ENCODE data around the gene HAO2.

HAO2 gene

DNA sequence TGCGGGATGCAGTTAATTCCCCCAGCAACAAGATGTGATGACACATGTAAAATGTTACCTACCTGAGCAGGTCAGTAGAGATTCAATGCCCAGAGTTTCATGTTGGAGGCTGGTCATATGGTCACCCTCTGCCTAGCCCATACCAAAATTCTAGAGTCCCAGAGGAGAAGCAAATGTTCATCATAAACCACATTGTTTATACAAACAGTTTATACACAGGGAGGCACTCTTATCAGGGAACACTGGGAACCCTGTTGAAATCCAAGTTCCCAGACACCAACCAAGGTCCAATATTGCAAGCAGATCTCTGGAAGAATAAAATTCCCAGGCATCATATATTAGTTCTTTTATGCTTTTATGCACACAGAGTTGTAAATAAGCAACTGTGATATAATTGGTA lies 10.5 kb downstream of the HAO2 start:
- ATAC-seq, result no peak
- TF ChIP-seq RARB (CRISPR knock-in tag; IDR thresholded peaks at IDR 0.05) (no peak), ZC3H10 (CRISPR knock-in tag; IDR thresholded peaks at IDR 0.05) (no peak), ARNTL (CRISPR knock-in tag; IDR thresholded peaks at IDR 0.05; ENCODE audit: borderline replicate concordance, low read depth) (no peak)
- TF ChIP-seq, protein P1, sequence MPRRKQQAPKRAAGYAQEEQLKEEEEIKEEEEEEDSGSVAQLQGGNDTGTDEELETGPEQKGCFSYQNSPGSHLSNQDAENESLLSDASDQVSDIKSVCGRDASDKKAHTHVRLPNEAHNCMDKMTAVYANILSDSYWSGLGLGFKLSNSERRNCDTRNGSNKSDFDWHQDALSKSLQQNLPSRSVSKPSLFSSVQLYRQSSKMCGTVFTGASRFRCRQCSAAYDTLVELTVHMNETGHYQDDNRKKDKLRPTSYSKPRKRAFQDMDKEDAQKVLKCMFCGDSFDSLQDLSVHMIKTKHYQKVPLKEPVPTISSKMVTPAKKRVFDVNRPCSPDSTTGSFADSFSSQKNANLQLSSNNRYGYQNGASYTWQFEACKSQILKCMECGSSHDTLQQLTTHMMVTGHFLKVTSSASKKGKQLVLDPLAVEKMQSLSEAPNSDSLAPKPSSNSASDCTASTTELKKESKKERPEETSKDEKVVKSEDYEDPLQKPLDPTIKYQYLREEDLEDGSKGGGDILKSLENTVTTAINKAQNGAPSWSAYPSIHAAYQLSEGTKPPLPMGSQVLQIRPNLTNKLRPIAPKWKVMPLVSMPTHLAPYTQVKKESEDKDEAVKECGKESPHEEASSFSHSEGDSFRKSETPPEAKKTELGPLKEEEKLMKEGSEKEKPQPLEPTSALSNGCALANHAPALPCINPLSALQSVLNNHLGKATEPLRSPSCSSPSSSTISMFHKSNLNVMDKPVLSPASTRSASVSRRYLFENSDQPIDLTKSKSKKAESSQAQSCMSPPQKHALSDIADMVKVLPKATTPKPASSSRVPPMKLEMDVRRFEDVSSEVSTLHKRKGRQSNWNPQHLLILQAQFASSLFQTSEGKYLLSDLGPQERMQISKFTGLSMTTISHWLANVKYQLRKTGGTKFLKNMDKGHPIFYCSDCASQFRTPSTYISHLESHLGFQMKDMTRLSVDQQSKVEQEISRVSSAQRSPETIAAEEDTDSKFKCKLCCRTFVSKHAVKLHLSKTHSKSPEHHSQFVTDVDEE (CRISPR knock-in tag; IDR thresholded peaks at IDR 0.05), result no peak
- TF ChIP-seq, protein P2, sequence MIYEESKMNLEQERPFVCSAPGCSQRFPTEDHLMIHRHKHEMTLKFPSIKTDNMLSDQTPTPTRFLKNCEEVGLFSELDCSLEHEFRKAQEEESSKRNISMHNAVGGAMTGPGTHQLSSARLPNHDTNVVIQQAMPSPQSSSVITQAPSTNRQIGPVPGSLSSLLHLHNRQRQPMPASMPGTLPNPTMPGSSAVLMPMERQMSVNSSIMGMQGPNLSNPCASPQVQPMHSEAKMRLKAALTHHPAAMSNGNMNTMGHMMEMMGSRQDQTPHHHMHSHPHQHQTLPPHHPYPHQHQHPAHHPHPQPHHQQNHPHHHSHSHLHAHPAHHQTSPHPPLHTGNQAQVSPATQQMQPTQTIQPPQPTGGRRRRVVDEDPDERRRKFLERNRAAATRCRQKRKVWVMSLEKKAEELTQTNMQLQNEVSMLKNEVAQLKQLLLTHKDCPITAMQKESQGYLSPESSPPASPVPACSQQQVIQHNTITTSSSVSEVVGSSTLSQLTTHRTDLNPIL (CRISPR knock-in tag; IDR thresholded peaks at IDR 0.05; ENCODE audit: low read depth), result no peak
- TF ChIP-seq, protein P3, sequence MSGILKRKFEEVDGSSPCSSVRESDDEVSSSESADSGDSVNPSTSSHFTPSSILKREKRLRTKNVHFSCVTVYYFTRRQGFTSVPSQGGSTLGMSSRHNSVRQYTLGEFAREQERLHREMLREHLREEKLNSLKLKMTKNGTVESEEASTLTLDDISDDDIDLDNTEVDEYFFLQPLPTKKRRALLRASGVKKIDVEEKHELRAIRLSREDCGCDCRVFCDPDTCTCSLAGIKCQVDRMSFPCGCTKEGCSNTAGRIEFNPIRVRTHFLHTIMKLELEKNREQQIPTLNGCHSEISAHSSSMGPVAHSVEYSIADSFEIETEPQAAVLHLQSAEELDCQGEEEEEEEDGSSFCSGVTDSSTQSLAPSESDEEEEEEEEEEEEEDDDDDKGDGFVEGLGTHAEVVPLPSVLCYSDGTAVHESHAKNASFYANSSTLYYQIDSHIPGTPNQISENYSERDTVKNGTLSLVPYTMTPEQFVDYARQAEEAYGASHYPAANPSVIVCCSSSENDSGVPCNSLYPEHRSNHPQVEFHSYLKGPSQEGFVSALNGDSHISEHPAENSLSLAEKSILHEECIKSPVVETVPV (CRISPR knock-in tag; IDR thresholded peaks at IDR 0.05), result no peak

DNA sequence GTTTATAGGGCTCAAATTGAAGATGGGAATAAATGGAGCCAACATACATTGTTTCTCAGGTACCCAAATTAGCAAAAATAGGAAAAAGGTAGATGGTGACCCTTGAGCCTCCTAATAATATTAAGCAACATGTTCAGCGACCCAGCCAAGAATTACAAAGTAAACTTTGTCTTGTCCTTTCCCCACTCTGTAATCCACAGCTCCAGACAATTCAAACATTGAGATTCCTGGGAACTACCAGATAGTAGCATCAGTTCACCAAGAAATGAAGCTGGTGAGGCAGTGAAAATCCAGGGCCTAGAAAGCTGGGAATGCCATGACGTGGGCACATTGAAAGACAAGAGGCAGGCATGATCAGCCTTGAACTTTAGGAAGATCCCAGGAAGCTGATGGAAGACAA lies 11.7 kb downstream of the HAO2 start:
- TF ChIP-seq TOX (CRISPR knock-in tag; IDR thresholded peaks at IDR 0.05; ENCODE audit: borderline replicate concordance), result no peak
- TF ChIP-seq RARB (CRISPR knock-in tag; IDR thresholded peaks at IDR 0.05), result no peak
- ATAC-seq, result no peak

DNA sequence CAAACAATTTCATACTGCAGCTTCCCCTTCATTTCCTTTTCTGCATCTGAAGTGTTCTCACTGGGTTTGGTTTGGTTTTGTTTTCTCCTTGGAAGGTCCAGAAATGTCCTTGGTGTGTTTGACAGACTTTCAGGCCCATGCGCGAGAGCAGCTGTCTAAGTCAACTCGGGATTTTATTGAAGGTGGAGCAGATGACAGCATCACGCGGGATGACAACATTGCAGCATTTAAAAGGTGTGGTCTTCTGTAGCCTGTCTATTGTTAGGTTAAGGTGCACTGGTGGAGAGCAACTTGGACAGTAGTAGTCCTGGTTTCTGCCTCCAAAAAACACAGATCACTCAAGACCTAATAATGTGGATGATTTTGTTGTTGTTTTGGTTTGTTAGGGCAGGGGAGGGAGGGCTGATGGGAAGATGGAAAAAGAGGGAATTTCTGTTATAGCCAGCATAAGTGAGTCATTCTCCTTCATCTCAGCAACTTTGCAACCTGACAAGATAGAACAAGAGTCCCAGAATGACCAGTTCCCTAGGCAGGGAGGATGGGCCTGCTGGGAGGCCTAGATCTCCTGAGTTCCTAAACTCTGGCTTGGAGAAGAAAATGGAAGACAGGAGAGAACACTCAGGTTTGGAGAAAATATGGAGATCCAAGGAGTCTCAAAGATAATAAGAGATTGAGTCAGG lies 12.5 kb downstream of the HAO2 start:
- ATAC-seq, result no peak
- no peak for TF ChIP-seq ZNF565 (CRISPR knock-in tag; conservative IDR thresholded peaks at IDR 0.05; ENCODE audit: low read depth)
- TF ChIP-seq TCF4 (CRISPR knock-in tag; IDR thresholded peaks at IDR 0.05; ENCODE audit: borderline replicate concordance), result no peak
- TF ChIP-seq, protein P2 (CRISPR knock-in tag; IDR thresholded peaks at IDR 0.05; ENCODE audit: low read depth), result no peak
- TF ChIP-seq ESRRG (CRISPR knock-in tag; IDR thresholded peaks at IDR 0.05), result no peak
- TF ChIP-seq ZNF8 (CRISPR knock-in tag; IDR thresholded peaks at IDR 0.05), result no peak
- TF ChIP-seq, protein P3 (CRISPR knock-in tag; IDR thresholded peaks at IDR 0.05), result no peak
- no peak for TF ChIP-seq BACH2 (CRISPR knock-in tag; IDR thresholded peaks at IDR 0.05; ENCODE audit: borderline replicate concordance)
- no peak for TF ChIP-seq OSR1 (CRISPR knock-in tag; IDR thresholded peaks at IDR 0.05)
- TF ChIP-seq ZFP30 (CRISPR knock-in tag; IDR thresholded peaks at IDR 0.05), result no peak
- no peak for TF ChIP-seq GLIS3 (CRISPR knock-in tag; IDR thresholded peaks at IDR 0.05)
- no peak for TF ChIP-seq TOX (CRISPR knock-in tag; IDR thresholded peaks at IDR 0.05; ENCODE audit: borderline replicate concordance)
- no peak for TF ChIP-seq ZNF70 (CRISPR knock-in tag; IDR thresholded peaks at IDR 0.05)
- TF ChIP-seq CSDC2 (CRISPR knock-in tag; IDR thresholded peaks at IDR 0.05), result no peak
- TF ChIP-seq, protein P4, sequence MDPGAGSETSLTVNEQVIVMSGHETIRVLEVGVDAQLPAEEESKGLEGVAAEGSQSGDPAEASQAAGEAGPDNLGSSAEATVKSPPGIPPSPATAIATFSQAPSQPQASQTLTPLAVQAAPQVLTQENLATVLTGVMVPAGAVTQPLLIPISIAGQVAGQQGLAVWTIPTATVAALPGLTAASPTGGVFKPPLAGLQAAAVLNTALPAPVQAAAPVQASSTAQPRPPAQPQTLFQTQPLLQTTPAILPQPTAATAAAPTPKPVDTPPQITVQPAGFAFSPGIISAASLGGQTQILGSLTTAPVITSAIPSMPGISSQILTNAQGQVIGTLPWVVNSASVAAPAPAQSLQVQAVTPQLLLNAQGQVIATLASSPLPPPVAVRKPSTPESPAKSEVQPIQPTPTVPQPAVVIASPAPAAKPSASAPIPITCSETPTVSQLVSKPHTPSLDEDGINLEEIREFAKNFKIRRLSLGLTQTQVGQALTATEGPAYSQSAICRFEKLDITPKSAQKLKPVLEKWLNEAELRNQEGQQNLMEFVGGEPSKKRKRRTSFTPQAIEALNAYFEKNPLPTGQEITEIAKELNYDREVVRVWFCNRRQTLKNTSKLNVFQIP (CRISPR knock-in tag; IDR thresholded peaks at IDR 0.05; ENCODE audit: borderline replicate concordance, low read depth), result no peak
- TF ChIP-seq PPARA (CRISPR knock-in tag; IDR thresholded peaks at IDR 0.05; ENCODE audit: borderline replicate concordance), result no peak
- TF ChIP-seq RARB (CRISPR knock-in tag; IDR thresholded peaks at IDR 0.05), result no peak
- TF ChIP-seq, protein P1 (CRISPR knock-in tag; IDR thresholded peaks at IDR 0.05), result no peak

Data from SK-N-SH treated with all-trans-retinoic acid at 6 μM for 48 hours (cell line).